Measurements from ENCODE around the gene SNX32. TPM values are rescaled to one million over a fixed set of nuclear protein-coding genes. Genes with fewer than 3 reads are reported as not detected.

The SNX32 gene
- polyA plus RNA-seq, 3 donors = 2.1 to 3.3 (median 2.3) TPM

DNA sequence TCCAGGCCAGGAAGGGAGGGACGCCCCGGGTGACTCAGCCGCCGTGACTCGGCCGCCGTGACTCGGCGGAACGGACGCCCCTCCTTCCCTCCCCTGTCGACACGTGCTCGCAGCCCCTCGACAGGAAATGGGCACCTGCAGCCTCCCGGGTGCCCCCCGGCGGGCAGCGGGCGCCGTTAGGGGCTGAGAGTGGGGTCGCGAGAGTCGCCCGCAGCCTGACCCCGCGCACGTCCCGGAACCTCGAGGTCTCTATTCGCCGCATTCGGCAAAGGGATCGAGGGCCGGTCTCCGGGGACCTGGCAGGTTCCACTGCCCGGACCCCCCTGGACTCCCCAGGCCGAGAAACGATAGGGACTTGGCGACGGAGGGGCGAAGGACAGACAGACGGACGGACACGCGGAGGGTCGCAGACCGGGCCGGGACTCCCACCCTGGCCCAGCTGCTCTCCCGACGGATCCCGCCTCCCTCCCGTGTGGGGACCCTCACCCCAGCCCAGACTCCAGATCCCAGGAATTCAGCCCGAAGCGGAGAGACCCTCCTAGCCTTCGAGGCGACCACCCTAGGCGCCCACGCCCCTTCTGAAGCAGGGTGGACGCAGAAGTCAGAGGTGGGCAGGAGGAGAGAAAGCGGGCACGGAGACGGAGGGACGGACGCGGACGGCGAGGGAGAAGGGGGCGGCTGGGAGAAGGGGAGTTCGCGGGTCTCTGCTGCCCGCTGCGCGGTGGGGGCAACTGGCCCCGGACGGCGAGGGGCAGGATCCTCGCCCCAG lies 65.8 kb downstream of the SNX32 start:
- peak; percentile 35 for DNase-seq

DNA sequence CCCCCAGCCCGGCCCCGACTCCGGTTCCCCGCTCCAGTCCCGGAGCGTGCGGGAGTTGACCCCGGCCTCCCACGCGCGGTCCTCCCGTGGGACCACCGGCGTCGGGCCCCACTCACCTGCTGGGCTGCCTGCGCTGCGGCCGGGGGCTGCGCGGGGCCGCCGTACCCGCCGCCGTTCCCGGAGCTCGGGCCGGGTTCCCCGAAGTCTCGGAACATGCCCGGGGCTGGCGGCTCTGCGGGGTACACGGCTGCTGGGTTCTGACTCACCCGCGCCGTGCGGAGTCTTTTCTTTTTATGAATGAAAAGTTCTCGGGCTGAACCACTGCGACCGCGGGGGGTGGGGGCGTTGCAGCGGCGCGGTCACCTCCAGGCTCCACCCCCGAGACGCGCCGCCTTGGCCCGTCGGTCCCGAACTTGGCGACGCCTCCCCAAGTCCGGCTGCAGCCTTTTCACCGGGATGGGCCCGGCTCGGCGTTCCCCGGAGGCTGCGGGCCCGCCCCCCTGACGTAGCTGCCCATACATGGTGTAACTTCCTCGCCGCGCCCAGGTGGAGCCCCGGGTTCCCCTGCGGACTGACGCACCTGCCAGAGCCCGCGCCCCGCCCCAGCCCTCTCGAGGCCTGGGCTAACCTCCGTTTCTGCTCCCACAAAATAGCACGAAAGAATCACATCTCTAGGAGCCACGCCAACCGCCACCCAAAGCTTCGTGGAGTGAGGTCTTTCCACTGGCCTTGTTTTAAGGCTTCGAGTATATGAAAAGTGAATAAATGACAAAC lies 66.5 kb downstream of the SNX32 start, which contains the start of gene FOSL1:
Gene FOSL1, minus strand, starts transcription at position 264 of the 774 bp plus-strand sequence. Its CDS starts 49 bp downstream, at position 215.
- DNase-seq = peak; percentile 61

DNA sequence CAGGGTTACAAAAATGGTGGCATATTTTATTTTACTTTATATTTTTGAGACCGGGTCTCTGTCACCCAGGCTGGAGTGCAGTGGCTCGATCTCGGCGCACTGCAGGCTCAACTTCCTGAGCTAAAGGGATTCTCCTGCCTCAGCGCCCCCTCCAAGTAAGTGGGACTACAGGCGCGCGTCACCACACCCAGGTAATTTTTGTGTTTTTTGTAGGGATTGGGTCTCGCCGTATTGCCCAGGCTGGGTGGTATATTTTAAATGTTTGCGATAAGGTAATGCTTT lies 67.1 kb downstream of the SNX32 start:
- DNase-seq = no peak

DNA sequence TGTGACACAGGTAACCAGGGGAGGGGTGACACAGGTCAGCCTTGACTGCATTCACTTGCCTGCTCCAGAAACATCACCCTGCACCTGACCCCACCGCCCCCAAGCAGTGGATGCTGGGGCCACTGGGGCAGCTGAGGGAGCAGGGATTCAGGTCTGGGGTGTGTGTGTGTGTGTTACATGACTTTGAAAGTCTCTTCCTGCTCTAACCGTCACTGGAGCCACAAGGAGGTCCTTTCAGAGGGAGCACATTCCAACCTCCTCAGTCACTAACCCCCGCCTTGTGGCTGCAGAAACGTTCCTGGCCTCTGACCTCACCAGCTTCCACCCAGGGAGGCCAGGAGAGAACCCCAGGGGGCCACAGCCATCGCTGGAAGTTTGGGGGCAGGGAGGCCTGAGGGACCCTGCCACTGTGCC lies 69.3 kb downstream of the SNX32 start:
- DNase-seq = no peak

Other genes starting within 250 kb of the SNX32 start
- under 1 TPM; 0.21 to 0.27 (median 0.27) TPM for gene KCNK7, start 238.2 kb upstream of the SNX32 start, polyA plus RNA-seq (ENCODE audit: insufficient read length in 3 of 3)
- gene MAP3K11, start 219.7 kb upstream of the SNX32 start, polyA plus RNA-seq (ENCODE audit: insufficient read length in 3 of 3) = 10 to 100 TPM; 47.4 to 60.4 (median 49.3) TPM
- gene PCNX3, start 218.2 kb upstream of the SNX32 start, polyA plus RNA-seq (ENCODE audit: insufficient read length in 3 of 3) = 10 to 100 TPM; 35.5 to 43.8 (median 39.2) TPM
- 10 to 100 TPM; 24.1 to 34.5 (median 34.3) TPM for gene SIPA1, start 195.9 kb upstream of the SNX32 start, polyA plus RNA-seq (ENCODE audit: insufficient read length in 3 of 3)
- 10 to 100 TPM; 54.3 to 60.4 (median 60.4) TPM for gene RELA, start 171.0 kb upstream of the SNX32 start, polyA plus RNA-seq (ENCODE audit: insufficient read length in 3 of 3)
- 10 to 100 TPM; 73.1 to 83.6 (median 73.5) TPM for gene KAT5, start 121.7 kb upstream of the SNX32 start, polyA plus RNA-seq (ENCODE audit: insufficient read length in 3 of 3)
- 10 to 100 TPM; 46.8 to 53.6 (median 51.3) TPM for gene RNASEH2C, start 113.2 kb upstream of the SNX32 start, polyA plus RNA-seq (ENCODE audit: insufficient read length in 3 of 3)
- gene AP5B1, start 53.0 kb upstream of the SNX32 start, polyA plus RNA-seq (ENCODE audit: insufficient read length in 3 of 3) = 10 to 100 TPM in 2 of 3 donors, 1 to 10 TPM in 1; 7.9 to 10.9 (median 10.8) TPM
- 10 to 100 TPM; 14.6 to 17.3 (median 17.1) TPM for gene OVOL1, start 46.9 kb upstream of the SNX32 start, polyA plus RNA-seq (ENCODE audit: insufficient read length in 3 of 3)
- gene CFL1, start 24.2 kb downstream of the SNX32 start, polyA plus RNA-seq (ENCODE audit: insufficient read length in 3 of 3) = 100 to 1,000 TPM; 739 to 933 (median 787) TPM
- gene MUS81, start 26.5 kb downstream of the SNX32 start, polyA plus RNA-seq (ENCODE audit: insufficient read length in 3 of 3) = 10 to 100 TPM; 50.2 to 59.8 (median 53.4) TPM
- 100 to 1,000 TPM; 111 to 137 (median 118) TPM for gene EFEMP2, start 38.8 kb downstream of the SNX32 start, polyA plus RNA-seq (ENCODE audit: insufficient read length in 3 of 3)
- gene CTSW, start 45.9 kb downstream of the SNX32 start, polyA plus RNA-seq (ENCODE audit: insufficient read length in 3 of 3) = 1 to 10 TPM in 2 of 3 donors, under 1 TPM in 1; 0.73 to 1.5 (median 1.5) TPM
- 10 to 100 TPM; 86.5 to 95.6 (median 94.2) TPM for gene FIBP, start 54.5 kb downstream of the SNX32 start, polyA plus RNA-seq (ENCODE audit: insufficient read length in 3 of 3)
- gene CCDC85B, start 56.7 kb downstream of the SNX32 start, polyA plus RNA-seq (ENCODE audit: insufficient read length in 3 of 3) = 10 to 100 TPM; 10.6 to 20.8 (median 13.6) TPM
- under 1 TPM in 1 of 3 donors, not detected in 2; 0.14 TPM for gene FOSL1, start 66.4 kb downstream of the SNX32 start, polyA plus RNA-seq (ENCODE audit: insufficient read length in 3 of 3)
- 10 to 100 TPM; 35.3 to 46.2 (median 44.4) TPM for gene C11orf68, start 85.1 kb downstream of the SNX32 start, polyA plus RNA-seq (ENCODE audit: insufficient read length in 3 of 3)
- 100 to 1,000 TPM in 1 of 3 donors, 10 to 100 TPM in 2; 82.5 to 112 (median 93.0) TPM for gene DRAP1, start 85.5 kb downstream of the SNX32 start, polyA plus RNA-seq (ENCODE audit: insufficient read length in 3 of 3)
- under 1 TPM in 2 of 3 donors, not detected in 1; 0.18 to 0.28 TPM for gene TSGA10IP, start 111.5 kb downstream of the SNX32 start, polyA plus RNA-seq (ENCODE audit: insufficient read length in 3 of 3)
- 10 to 100 TPM; 50.1 to 57.6 (median 55.5) TPM for gene SART1, start 127.8 kb downstream of the SNX32 start, polyA plus RNA-seq (ENCODE audit: insufficient read length in 3 of 3)
- 10 to 100 TPM; 27.9 to 29.9 (median 28.2) TPM for gene EIF1AD, start 168.2 kb downstream of the SNX32 start, polyA plus RNA-seq (ENCODE audit: insufficient read length in 3 of 3)
- 100 to 1,000 TPM; 243 to 285 (median 271) TPM for gene BANF1, start 168.5 kb downstream of the SNX32 start, polyA plus RNA-seq (ENCODE audit: insufficient read length in 3 of 3)
- gene CST6, start 178.0 kb downstream of the SNX32 start, polyA plus RNA-seq (ENCODE audit: insufficient read length in 3 of 3) = not detected
- not detected for gene CATSPER1, start 192.5 kb downstream of the SNX32 start, polyA plus RNA-seq (ENCODE audit: insufficient read length in 3 of 3)
- gene GAL3ST3, start 215.2 kb downstream of the SNX32 start, polyA plus RNA-seq (ENCODE audit: insufficient read length in 3 of 3) = 1 to 10 TPM; 5.4 to 6.4 (median 6.1) TPM
- 100 to 1,000 TPM; 229 to 250 (median 238) TPM for gene SF3B2, start 218.4 kb downstream of the SNX32 start, polyA plus RNA-seq (ENCODE audit: insufficient read length in 3 of 3)
- gene PACS1, start 236.3 kb downstream of the SNX32 start, polyA plus RNA-seq (ENCODE audit: insufficient read length in 3 of 3) = 10 to 100 TPM; 46.0 to 53.7 (median 49.2) TPM